ENCODE data around the gene COL5A1. TPM values are rescaled to one million over a fixed set of nuclear protein-coding genes. Genes with fewer than 3 reads are reported as not detected.

Gene COL5A1
- polyA plus RNA-seq, 1 donor = 460 TPM

DNA sequence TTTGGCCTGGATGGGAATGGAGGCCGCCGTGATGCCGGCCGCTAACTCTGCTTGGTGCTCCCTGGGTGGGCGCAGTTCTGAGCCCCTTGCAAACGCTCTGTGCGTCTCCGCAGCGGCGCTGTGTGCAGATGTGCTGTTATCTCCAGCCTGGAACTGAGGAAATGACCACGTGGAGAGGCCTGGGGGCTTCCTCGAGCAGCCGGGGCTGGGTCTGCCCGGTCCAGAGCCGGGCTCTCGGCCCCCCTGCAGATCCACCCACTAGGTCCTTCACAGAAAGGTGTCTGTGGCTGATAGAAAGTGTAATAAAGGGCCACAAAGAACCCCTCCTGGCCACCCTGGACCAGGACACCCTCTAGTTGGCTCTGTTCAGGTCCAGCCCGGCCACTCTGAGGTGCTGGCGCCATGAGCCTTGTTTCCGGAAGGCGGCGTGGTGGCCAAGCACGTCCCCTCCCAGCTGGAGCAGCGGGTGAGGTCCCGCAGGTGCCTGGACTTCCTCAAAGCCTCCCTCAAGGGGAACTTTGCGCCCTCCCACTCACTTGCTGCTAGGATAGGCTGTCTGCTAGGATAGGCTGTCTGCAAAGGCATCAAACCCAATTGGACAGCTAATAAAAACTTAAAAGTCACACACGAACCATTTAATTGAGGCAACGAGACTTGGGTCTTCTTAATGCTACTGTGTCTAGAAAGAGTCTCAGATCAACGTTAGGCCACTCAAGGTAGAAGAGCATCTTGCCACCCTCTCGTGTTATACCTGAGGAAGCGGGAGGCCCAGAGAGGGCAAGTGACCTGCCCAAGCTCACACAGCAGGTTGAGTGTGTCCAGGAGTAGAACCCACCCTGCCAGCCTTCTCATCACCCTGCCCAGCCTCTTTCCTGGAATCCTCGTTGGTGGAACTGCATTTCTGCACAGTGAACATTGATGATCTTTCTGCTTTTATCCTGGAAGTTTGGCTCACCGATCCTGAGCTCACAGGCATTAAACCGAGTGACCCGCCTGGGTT lies 129.7 kb downstream of the COL5A1 start:
- no peak for DNase-seq

DNA sequence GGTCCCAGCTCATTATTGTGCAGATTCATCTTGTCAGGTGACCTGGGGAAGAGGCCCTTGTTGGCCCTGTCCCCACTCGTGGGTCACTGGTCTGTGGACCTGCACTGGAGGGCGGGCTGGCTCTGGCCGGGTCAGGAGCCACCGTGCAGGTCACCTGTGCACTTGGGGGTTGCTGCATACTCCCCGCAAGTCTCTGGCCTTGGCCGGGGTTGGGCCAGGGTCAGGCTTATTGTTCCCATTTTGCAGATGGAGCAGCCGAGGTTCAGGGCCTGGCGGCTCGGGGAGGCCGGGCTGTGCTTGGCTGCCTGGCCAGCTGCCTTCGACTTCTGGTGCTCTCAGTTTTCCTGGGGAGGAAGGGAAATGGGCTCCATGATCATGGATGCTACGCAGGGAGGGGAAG lies 130.7 kb downstream of the COL5A1 start:
- no peak for DNase-seq

DNA sequence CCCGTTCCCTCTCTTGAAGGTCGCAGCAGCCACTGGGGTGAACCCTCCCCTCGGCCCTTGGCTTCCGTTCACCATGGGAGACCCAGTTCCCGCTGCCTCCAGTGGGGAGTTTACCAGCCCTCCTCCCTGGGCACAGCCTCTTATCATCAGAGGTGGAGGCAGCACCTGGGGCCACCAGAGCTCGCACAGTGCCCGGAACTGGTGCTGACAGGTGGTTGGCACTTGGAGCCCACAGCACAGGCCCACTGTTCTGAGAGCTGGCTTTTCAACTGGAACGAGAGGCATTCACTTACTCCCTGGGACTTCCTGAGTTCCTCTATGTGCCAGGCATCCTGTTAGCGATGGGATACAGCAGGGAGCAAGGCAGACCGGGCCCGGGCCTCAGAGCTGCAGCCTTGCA lies 132.2 kb downstream of the COL5A1 start:
- DNase-seq = no peak

DNA sequence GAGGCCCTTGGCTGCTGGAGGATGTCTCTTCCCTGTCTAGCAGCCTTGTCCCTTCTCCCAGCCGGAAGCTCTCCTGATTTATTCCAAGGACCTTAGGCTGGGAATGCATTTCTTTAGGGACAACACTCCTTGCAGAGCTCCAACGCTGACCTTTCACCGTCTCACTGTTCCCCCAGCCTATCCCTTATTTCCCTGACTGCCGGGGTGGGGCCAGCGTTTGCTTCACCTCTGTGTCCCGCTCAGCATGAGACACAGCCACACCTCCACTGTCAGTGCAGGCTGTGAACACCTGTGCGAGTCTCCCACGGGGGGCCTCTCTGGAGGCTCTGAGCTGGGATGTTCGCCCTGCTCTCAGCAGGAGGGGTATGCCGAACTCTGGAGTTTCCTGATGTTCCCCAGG lies 132.8 kb downstream of the COL5A1 start:
- no peak for DNase-seq

DNA sequence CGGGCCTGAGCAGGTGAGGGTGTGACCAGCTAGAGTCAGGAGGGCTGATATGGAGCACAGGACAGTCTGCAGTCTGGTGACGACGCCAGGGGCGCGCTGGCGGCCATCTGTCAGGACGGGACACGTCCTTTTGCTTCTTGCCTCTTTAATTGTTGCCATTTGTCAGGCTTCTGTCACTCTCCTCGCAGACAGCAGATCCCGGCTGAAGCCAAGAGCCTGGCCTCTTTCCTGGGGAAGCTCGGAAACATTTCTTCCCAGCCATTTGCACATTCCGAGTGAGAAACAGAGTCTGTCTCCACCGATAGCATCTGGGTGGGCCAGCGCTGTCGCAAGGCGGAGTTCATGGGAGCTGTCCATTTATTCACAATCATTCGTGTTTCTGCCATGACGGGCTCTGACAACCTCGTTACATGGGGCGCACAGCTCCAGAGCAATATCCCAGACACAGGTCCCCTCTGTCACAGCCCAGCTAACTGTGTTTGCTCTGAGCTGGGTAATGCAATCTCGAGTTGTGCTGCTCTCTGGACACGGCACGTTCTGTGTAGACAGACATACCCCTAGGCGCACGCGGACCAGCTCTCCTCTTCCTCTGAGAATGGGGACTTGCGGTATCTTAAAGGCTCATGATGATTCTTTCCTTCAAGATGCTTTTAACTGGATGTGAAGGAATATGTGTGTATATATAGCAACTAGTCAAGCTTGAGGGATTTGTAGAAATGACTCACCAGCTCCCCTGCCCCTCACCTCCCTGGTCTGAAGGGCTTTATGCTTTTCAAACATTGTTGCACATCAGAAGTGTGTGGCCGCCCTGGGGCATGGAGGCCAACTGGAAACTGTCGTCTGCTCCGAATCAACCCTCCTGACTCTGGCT lies 133.7 kb downstream of the COL5A1 start:
- DNase-seq = peak; percentile 52

DNA sequence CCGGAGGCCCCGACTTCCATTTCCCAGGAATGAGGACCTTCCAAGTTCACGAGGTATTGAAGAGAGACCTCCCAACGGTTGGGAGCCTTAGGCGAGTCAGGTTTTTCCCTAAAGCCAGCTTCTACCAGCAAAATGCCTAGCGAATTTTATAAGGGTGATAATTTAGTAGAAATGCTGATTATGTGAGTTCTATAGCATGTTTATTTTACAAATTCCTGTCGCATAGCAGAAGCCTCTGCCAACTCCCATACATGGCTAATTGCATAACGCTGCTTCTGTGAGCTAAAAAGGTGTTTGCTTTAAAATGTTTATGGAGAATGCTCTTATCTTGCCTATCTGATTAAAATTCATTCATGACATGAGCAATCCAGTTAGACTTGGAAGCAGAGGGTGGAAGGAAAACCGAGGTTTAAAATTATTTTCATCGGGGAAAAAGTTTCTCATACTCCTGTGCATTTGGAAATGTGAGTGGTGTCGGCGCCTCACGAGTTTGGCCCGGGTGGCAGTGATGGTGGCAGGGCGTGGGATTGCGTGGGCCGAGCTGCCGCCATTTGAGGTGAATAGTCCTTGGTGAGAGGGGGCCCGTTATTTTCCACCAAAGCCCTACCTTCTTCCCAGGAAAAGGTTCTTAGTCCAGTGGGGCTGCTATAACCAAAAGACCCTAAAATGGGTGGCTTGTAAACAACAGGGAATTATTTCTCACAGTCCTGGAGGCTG lies 134.6 kb downstream of the COL5A1 start:
- DNase-seq = no peak

DNA sequence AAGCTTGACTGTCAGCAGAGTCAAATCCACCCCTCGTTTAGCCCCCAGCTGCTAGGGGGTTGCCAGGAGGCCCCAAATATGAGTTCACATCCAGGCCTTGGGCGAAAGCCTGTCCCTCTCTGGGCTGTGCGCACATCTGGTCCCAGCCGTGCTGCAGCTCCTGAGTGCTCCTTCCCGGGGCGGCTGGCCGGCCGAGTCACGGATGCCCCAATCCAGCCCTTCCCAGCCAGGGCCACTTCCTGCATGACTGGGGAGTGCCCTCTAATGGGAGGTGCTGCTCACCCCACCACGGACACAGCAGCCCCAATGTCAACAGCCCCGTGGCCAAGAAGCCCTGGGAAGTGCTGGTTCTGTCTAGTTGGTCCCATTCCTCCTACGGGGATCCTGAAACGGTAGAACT lies 135.6 kb downstream of the COL5A1 start:
- DNase-seq = no peak

DNA sequence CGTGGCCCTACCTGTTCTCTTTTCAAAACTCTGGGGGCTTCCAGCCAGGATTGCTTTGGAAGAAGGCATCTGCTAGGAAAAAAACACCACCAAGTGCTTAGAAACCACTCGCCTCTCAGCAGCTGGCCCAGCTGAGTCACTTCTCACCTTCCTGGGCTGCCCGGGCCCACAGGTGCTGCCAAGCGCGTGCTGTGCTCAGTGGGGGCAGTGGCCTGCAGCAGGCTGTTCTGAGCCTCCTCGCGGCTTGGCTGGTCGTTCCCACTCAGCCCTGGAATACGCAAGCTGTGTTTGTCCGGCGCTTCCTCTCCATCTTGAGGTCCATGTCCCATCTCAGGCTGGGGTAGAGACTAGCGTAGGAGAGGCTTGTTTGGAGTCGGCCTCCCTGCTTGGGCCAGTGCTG lies 136.6 kb downstream of the COL5A1 start:
- no peak for DNase-seq

DNA sequence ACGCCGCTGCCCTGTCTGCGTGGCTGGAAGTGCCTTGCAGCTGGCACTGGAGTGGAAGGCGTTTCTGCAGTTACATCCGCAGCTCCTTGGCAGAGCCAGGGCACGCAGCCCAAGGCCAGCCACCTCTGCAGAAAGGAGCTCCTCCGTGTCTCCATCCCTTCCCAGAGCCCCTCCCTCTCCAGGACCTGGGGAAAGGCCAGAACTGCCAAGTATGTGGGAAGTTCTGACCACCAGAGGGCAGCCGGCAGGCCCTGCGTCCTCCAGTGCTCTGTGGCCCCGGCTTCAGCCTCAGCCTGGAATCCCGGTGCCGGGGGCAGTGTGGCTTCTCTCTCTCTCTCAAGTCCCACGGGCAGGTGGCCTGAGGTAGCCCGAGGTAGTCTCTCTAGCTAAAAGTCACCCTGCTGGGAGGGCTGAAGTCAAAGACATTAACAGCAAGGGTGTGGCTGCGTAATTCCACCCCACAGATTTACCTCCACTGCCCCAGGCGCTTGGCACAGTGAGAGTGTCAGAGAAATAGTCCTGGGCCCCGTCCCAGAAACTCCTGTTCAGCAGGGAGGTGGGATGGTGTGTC lies 137.3 kb downstream of the COL5A1 start:
- peak; percentile 56 for DNase-seq

DNA sequence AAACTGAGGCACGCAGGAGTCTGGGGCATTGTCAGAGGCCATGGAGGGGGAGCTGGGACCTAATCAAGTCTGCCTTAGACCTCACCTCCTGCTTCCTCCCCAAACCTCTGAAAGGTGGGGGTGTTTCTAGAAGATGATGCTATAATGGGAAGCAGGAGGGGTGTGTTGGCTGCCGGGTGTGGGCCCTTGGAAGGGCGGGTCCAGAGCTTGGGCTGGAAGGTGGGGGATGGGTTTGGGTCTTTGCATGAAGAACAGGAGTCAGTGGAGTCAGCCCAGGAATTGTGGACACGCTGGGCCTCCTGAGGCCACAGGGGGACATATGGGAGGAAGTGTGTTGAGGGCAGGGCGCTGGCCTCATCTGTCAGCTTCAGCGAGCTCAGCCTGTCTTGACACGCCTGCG lies 138.0 kb downstream of the COL5A1 start:
- DNase-seq = no peak

DNA sequence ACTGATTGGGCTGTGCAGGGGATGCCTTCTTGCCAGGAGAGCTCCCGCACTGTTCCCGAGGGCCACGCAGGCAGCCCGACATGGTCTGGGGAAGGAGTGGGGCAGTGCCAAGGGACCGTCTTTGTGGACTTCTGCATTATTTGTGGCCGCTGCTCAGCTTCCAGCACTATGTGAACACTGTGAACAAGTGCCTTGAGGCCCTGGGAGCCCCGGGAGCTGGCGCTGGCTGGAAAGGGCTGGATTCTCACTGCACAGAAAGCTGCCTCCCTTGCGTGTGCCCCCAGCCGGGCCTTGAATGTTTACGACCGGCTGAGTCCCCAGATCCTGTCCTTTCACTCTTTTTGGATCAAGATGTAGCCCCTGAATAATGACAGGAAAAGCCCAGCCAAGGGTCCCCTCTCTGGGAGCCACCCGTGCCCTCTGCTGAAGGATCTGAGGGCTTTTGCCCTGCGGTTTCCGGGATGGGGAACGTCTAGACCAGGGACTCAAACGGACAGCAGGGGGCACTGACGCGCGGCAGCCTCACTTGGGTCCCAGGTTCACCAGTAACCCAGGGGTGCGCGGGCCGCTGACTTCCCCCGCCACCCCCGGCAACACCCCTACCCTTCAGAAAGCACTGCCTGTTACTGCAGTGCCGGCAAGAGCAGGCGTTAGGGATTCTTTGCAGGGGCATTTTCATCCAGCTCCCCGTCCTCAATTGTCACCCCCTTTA lies 140.1 kb downstream of the COL5A1 start:
- DNase-seq = no peak

DNA sequence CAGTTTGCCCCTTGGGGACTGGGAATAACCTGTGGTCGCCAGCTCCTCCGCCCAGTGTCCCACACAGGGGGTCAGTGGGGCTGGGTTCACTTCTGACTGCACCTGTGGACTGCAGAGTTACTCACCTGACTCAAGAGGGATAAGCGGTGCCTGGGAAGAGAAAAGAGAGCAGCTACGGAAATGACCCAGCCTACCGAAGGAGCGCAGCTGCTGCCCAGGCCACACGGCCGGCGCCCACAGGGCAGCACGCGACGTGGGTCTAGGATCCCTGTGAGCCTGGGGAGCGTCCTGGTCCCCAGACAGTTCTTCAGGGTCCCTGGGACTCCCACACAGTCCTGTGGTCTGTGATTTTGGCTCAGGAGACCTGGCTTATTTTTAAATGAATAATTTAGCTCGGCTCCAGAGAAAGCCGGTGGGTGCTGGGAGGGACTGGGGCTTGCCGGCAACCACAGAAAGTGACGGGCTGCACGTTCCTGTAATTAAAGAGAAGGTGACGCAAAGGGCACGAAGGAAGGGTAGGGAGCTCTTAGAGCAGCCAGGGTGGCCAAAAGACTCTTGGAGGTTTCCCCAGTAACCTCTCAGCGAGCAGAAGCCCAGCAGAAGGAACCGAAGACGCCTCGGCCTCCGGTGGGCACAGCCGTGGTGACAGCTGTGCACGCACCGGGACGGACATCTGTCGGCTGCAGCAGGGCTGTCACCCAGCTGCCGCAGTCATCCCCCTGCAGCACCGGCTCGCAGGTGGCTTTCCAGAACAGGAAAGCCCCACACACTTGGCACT lies 141.5 kb downstream of the COL5A1 start:
- no peak for DNase-seq

DNA sequence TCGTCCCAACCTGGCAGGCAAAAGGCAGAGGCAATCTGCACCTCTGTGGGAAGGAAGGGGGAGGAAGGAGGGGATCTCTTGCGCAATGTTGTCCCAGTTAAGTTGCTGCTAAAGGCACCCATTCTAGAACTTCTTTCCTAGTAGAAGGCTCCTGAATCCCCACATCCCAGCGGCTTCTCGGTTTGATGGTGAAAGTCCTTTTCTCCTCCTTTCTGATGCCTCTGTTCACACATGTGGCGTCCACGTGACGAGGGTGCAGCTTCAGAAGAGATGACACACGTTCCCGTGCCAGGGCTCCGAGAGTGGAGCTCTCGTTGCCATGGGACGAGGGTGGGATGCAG lies 142.1 kb downstream of the COL5A1 start:
- no peak for DNase-seq

DNA sequence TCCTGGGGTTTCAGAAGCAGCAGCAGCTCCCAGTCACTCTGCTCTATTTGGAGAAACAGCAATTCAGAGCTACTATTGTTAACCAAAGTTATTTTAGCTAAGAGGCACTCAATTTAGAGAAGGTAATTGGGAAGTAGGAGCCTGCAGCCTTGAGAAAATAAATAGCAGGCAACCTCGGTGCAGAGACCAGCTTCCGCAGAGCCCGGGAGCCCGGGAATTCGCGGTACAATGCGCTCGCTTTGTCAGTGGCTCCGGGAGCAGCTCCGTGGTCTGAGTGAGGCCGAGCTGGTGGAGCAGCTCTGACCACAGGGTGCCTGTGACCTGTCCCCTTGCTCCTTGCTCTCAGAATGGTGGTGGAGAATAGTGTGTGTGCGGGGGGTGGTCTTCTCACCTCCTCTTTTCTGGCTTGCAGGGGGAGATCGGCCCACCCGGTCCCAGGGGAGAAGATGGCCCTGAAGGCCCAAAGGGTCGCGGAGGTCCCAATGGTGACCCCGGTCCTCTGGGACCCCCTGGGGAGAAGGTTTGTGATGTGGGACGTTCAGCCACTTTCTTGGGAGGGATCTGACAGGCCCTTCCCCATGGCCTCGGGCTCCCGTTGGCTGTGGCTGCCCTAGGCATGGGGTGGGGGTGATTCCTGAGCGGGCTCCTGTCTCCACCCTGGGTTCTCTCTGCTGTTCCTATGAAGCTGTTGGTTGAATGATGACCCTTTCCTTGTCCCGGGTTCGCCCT lies 143.1 kb downstream of the COL5A1 start:
- no peak for DNase-seq

DNA sequence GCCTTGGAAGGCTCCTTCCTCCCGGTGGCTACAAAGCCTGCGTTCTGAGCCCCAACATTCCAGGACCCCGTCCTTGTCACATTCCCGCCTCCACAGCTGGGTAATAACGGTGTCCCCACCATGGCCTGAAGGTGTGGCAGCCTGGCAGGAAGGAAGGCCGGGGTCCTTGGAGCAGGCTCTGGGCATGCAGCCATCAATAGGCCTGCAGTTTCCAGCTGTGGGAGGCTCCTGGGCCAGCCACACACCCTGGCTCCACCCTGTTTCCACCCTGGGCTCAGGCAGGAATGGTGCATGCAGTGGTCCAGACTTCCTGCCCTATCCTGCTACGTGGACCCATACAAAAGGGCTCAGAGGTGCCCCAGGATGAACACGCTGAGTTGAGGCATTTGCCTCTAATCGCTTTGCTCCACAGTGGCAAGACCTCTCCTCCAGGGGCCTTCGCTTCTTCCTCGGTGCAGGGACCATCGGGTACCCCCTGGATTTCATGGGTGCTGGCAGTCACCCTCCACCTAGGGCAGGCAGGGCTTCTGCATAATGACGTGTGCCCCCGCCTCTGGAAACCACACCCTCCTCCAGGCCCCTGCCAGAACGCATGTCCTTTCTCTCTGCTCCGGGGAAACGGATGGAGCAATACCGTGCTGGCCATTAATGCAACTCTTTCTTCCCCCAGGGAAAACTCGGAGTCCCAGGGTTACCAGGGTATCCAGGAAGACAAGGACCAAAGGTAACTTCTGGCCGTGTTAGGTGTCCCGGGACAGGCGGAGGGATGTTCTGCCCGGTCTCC lies 143.9 kb downstream of the COL5A1 start:
- no peak for DNase-seq

DNA sequence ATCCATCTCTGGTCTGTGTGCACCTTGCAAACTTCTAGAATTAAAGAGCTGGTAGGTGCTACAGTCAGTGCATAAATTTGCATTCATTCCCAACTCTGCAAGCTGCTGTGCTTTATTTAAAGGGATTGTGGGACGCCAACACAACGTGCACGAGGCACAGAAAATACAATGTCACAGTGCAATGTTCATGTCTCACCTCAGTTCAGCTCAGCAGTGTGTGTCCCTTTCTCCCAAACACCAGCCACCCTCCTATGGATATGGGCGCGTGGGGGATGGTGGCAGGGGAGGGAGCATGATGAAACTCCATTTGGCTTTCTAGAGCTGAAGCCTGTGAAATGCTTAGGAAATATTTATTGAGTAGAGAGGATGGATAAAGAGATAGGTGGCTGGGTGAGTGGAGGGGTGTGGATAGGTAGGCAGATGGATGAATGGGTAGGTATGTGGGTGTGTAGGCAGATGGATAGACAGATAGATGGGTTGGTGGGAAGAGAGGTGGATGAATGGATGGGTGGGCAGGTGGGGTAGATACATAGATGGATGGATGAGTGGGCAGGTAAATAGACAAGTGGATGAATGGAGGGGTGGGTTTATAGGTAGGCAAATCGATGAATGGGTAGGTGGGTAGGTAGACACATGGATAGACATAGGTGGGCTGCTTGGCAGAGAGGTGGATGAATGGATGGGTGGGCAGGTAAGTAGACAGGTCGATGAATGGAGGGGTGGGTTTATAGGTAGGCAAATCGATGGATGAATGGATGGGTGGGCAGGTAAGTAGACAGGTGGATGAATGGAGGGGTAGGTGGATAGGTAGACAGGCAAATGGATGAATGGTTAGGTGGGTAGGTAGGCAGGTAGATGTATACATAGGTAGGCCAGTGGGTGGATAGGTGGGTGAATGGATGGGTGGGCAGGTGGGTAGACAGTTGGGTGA lies 146.3 kb downstream of the COL5A1 start:
- no peak for DNase-seq

DNA sequence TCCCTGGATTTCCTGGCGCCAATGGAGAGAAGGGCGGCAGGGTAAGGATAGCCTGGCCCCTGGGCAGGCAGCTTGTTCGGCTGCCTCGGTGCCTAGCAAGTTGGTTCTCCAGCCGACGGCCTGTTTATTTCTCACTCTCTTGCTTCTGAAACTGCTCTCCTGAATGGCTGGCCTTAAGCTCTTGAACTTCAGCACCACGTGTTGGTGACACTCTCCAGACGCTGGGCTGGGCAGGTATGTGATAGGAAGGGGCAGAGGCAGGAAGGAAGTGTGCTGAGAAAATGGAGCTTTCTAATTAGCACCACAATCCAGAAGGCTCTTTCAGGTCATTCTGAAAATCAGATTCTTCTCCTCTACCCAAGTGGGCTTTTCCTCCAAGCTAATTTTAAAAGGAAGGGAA lies 147.6 kb downstream of the COL5A1 start:
- DNase-seq = no peak

DNA sequence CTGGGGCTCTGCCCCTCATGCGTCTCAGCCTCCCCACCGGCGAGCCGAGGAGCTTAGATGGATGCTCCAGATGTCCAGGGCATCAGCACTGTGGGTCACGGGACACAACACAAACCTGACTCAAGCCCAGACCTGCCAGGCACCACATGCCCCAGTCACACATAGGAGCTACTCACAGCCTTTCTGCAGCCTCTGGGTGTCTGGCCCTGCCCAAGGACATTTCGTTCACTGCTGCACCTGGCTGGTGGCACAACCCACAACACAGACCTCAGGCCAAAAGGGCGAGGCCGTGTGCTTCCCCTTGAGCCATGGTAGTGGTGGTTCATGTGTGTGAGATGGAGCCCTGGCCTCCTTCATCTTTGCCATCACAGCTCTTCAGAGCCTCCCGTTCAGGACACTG lies 149.4 kb downstream of the COL5A1 start:
- no peak for DNase-seq
